Posterior vena cava (tissue), 2 donors: Measurements from ENCODE around the gene TNFRSF8. TPM values are rescaled to one million over a fixed set of nuclear protein-coding genes. Genes with fewer than 3 reads are reported as not detected.

Source experiments
- DNase-seq: peaks from one replicate; pipeline ENCODE4 v3.0.0-alpha.2; 2020; ENCODE audit warnings: low spot score
- intact Hi-C, 2 donors: fragments of 100-400 bp; cut with DNase I; formaldehyde crosslinking; loops; one replicate each; pipeline versions ENCODE4 v1.14.1 to v1.14.2; 2022 to 2023
- microRNA-seq, 2 donors: library from miRNA; unstranded; fragments of <30 nt; microRNA quantifications; one replicate each; pipeline ENCODE4 v1.2.0, GENCODE V29; 2020 to 2021; ENCODE audit warnings: borderline microRNAs expressed in 2 of 2
- total RNA-seq, 2 donors: library from RNA; stranded (reverse); fragmentation: NEBNext Ultra II Directional; extraction: Animal tissue kit (Norgen Biotek cat#: 25700); gene quantifications; one replicate each; pipeline ENCODE4 v1.2.1, GENCODE V29; 2021
- donor health status: DM: yes; HTN: yes; CAD: no.
- donor health status: DM: yes; HTN: yes; CAD: no.

TNFRSF8 gene
- total RNA-seq, 2 donors from 2014 or later, result 1.00 to 1.3 TPM

GRCh38 chr1:12191242-12192032 lies 128.3 kb downstream of the TNFRSF8 start:
- intact Hi-C loops, result no loop called here
- DNase-seq, result no peak

Small RNA genes within 50 kb of the gene (microRNA-seq; reads per million reads assigned to microRNA genes)
- gene MIR4632 (0 to 0.52 reads per million in 2 donors), gene MIR6729 (0 to 0.26 reads per million in 2 donors), gene MIR7846 (0 to 0.65 reads per million in 2 donors)

Other genes starting within 250 kb of the TNFRSF8 start
- gene NPPA, start 215.5 kb upstream of the TNFRSF8 start, total RNA-seq, result 1 to 10 TPM in 1 of 2 donors, not detected in 1; 3.8 TPM
- not detected for gene NPPB, start 204.4 kb upstream of the TNFRSF8 start, total RNA-seq
- gene KIAA2013, start 136.9 kb upstream of the TNFRSF8 start, total RNA-seq, result 10 to 100 TPM; 34.0 to 39.6 TPM
- 10 to 100 TPM; 70.0 to 91.2 TPM for gene PLOD1, start 128.6 kb upstream of the TNFRSF8 start, total RNA-seq
- 100 to 1,000 TPM in 1 of 2 donors, 10 to 100 TPM in 1; 94.8 to 102 TPM for gene MFN2, start 82.9 kb upstream of the TNFRSF8 start, total RNA-seq
- 10 to 100 TPM; 22.4 to 22.7 TPM for gene MIIP, start 43.8 kb upstream of the TNFRSF8 start, total RNA-seq
- 10 to 100 TPM; 37.6 to 38.1 TPM for gene TNFRSF1B, start 103.7 kb downstream of the TNFRSF8 start, total RNA-seq
- gene VPS13D, start 166.7 kb downstream of the TNFRSF8 start, total RNA-seq, result 10 to 100 TPM; 74.9 to 96.7 TPM